ENCODE data around the gene CDH23.

Gene CDH23

DNA sequence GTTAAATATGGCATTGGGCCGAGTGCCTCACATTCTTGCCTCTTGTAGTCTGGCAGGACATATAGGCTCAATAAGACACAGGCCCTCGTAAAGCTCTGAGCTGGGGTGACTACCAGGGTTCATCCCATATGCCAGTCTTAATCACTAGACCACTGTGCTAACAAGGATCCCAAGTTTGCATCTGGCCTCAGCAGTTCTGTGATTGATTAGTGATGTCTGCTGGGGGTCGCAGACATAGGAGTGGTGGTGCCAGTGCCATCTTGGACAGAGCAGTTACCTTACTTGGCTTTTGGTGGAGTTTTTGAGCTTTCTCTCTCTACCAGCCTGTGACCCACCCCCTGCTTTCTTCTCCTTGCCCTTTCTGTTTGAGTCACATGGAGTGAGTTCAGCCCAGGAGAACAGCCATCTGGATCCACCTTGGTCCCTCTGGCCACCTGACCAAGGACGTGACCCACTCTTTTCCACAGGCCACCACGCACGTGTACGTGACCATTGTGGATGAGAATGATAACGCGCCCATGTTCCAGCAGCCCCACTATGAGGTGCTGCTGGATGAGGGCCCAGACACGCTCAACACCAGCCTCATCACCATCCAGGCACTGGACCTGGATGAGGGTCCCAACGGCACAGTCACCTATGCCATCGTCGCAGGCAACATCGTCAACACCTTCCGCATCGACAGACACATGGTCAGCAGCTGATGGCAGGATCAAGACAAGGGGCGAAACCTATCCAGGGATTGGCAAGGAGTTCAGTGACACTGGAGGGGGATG lies 380.7 kb downstream of the CDH23 start:
- in situ Hi-C loops (cut with HindIII; ENCODE audit: low sequenced_read_pairs), result no loop called here
- H3K4me3 ChIP-seq (ENCODE audit: low read depth, low read length), result no peak overlapping the region

DNA sequence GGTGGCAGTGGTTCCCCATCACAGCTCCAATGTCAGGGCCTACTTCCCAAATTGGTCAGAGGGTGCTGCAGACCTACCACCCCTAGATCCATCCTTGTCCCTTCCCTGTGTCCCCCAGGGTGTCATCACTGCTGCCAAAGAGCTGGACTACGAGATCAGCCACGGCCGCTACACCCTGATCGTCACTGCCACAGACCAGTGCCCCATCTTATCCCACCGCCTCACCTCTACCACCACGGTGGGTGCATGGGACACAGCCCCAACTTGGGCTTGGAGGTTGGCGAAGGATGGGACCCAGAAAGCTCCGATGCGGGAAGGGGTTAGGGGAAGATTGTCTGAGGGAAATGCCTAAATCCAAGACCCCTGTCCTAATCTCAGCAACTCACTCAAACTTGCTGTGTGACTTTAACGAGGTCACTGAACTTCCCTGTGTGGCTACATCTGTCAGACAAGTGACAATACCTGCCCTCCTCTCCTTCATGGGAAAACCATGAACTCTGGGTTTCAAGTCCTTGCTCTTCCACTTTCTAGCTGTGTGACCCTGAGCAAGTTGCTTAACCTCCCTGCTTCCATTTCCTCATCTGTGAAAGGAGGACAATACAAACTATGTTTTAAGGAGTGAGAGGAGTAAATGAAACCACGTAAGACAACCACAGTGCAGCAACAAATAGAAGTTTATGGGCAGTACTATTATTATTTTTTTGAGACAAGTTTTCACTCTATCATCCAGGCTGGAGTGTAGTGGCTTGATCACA lies 381.5 kb downstream of the CDH23 start:
- in situ Hi-C loops (cut with HindIII; ENCODE audit: low sequenced_read_pairs), result no loop called here
- no peak overlapping the region for H3K4me3 ChIP-seq (ENCODE audit: low read depth, low read length)
- no peak for DNase-seq (ENCODE audit: low read depth)
- TF ChIP-seq, protein P1, sequence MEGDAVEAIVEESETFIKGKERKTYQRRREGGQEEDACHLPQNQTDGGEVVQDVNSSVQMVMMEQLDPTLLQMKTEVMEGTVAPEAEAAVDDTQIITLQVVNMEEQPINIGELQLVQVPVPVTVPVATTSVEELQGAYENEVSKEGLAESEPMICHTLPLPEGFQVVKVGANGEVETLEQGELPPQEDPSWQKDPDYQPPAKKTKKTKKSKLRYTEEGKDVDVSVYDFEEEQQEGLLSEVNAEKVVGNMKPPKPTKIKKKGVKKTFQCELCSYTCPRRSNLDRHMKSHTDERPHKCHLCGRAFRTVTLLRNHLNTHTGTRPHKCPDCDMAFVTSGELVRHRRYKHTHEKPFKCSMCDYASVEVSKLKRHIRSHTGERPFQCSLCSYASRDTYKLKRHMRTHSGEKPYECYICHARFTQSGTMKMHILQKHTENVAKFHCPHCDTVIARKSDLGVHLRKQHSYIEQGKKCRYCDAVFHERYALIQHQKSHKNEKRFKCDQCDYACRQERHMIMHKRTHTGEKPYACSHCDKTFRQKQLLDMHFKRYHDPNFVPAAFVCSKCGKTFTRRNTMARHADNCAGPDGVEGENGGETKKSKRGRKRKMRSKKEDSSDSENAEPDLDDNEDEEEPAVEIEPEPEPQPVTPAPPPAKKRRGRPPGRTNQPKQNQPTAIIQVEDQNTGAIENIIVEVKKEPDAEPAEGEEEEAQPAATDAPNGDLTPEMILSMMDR (IDR thresholded peaks at IDR 0.05; ENCODE audit: low read depth, low read length, missing control alignments), result no peak

More for the DNA sequence above, 380.7 kb downstream of the CDH23 start:
- no peak for DNase-seq (ENCODE audit: low read depth)
- TF ChIP-seq, protein P1 (IDR thresholded peaks at IDR 0.05; ENCODE audit: low read depth, low read length, missing control alignments), result no peak

DNA sequence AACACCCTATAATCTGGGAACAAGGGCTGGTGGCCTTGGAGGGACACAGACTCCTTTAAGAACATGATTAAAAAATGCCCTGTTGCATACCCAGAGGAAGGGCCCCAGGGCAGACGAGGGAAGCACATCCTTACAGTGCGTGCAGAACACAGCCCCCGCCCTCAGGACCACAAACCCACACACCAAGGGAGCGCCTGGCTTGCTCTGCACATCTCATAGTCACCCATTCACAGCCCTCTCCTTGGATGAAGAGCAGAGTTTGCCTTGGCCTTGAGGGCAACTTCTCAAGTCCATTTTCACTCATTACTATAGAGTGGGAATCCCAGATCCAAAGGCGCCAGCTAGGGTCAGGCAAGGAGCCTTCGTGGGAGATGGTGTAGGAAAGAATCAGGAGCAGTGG lies 382.9 kb downstream of the CDH23 start:
- H3K4me3 ChIP-seq (ENCODE audit: low read depth, low read length), result no peak overlapping the region
- in situ Hi-C loops (cut with HindIII; ENCODE audit: low sequenced_read_pairs), result no loop called here
- DNase-seq (ENCODE audit: low read depth), result no peak
- TF ChIP-seq, protein P1 (IDR thresholded peaks at IDR 0.05; ENCODE audit: low read depth, low read length, missing control alignments), result no peak

DNA sequence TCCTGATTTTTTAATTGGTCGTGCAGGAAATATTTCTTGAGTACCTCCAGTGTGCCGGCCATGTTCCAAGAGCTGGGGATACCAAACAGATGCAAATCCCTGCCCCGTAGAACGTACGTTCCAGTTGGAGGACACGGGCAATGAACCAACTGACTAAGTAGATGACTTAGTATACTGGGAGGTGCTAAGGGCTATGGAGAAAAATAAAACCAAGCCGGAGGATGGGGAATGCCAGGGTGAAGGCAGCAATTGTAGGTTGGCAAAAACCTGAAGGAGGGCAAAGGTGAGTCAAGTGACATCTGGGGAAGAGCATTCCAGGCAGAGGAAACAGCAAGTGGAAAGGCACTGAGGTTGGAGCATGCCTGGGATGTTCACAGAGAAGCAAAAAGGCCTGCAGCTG lies 383.4 kb downstream of the CDH23 start:
- in situ Hi-C loops (cut with HindIII; ENCODE audit: low sequenced_read_pairs), result no loop called here
- H3K4me3 ChIP-seq (ENCODE audit: low read depth, low read length), result no peak overlapping the region
- no peak for DNase-seq (ENCODE audit: low read depth)
- TF ChIP-seq, protein P1 (IDR thresholded peaks at IDR 0.05; ENCODE audit: low read depth, low read length, missing control alignments), result no peak

DNA sequence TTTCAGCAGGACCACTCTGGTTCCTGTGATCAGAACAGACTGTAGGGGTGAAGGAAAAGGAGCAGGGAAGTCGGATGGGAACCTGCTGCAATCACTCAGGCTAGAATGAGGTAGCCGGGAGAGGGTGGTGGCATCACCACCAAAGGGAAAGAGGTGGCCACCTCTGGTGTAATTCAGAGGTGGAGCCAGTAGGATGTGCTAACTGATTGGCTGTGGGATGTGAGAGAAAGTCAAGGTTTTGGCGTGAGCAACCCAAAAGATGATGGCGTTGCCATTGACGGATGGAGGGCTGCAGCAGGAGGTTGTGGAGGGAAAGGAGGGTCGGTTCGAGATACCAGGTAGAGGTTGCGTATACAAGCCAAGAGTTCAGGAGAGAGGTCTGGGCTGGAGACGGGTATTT lies 384.0 kb downstream of the CDH23 start:
- DNase-seq (ENCODE audit: low read depth), result no peak
- TF ChIP-seq, protein P1 (IDR thresholded peaks at IDR 0.05; ENCODE audit: low read depth, low read length, missing control alignments), result no peak
- in situ Hi-C loops (cut with HindIII; ENCODE audit: low sequenced_read_pairs), result no loop called here
- no peak overlapping the region for H3K4me3 ChIP-seq (ENCODE audit: low read depth, low read length)

DNA sequence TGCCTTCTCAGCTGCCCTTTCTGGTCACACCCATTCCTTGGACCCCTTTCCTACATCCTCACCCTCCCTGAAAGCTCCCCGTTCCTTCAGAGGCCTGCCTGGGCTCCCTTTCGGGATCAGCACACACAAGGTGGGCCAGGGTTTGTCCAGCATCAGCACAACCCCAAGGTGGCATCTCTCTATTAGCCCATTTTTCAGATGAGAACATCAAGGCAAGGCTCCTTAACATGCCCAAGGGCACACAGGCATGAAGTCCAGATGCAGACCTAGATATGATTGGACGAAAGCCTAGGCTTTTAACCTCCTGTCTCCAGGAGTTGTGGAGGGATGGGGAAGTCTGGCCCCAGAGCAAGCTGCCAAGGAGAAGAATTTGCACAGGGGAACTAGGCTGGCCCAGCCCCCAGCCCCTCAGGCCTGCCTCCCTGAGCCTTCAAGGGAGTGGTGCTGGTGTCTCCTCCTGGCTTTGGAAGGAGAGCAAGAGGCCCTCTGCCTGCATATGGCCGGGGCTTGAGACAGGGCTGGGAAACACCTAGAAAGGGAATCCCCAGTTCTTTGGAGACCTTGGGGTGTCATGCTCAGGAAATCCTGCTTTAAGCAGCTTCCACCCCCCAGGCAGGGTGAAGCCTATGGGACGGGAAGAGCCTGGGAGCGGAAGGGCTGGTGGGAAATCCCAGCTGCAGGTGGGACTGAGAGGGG lies 385.6 kb downstream of the CDH23 start:
- TF ChIP-seq, protein P1 (IDR thresholded peaks at IDR 0.05; ENCODE audit: low read depth, low read length, missing control alignments), result no peak
- no peak overlapping the region for H3K4me3 ChIP-seq (ENCODE audit: low read depth, low read length)
- in situ Hi-C loops (cut with HindIII; ENCODE audit: low sequenced_read_pairs), result no loop called here
- no peak for DNase-seq (ENCODE audit: low read depth)

Data from astrocyte of the cerebellum (primary cell).